ENCODE results near the gene KSR2. TPM values are rescaled to one million over a fixed set of nuclear protein-coding genes. Genes with fewer than 3 reads are reported as not detected.

KSR2 gene
- total RNA-seq, 1 donor from 2014 or later = 0.69 TPM

- H3K27ac Mint-ChIP-seq = no peak overlapping the region
- H3K4me3 Mint-ChIP-seq = no peak overlapping the region
- H3K27me3 Mint-ChIP-seq (ENCODE audit: low read depth) = peaks cover 6% of the 10 kb centered on the region
- no peak for TF ChIP-seq CTCF (IDR thresholded peaks at IDR 0.05; ENCODE audit: unreplicated experiment)
- peaks cover 5% of the 10 kb centered on the region for H3K9me3 Mint-ChIP-seq
- DNase-seq (ENCODE audit: low spot score in 2 of 2, unreplicated experiment in 2 of 2) = no peak
- no peaks in the 10 kb centered on the region for H3K4me1 Mint-ChIP-seq
- H3K36me3 Mint-ChIP-seq = no peaks in the 10 kb centered on the region
Measured at GRCh38 chr12:117998719-117999118, 29.9 kb upstream of the KSR2 start.

GRCh38 chr12:117994551-117995438, 26.0 kb upstream of the KSR2 start:
- TF ChIP-seq CTCF (IDR thresholded peaks at IDR 0.05; ENCODE audit: unreplicated experiment) = no peak
- no peaks in the 10 kb centered on the region for H3K36me3 Mint-ChIP-seq
- peaks cover 7% of the 10 kb centered on the region for H3K27me3 Mint-ChIP-seq (ENCODE audit: low read depth)
- no peak overlapping the region for H3K27ac Mint-ChIP-seq
- no peaks in the 10 kb centered on the region for H3K4me1 Mint-ChIP-seq
- DNase-seq (ENCODE audit: low spot score in 2 of 2, unreplicated experiment in 2 of 2) = no peak
- peaks cover 5% of the 10 kb centered on the region for H3K9me3 Mint-ChIP-seq
- H3K4me3 Mint-ChIP-seq = no peak overlapping the region

- peaks cover 3% of the 10 kb centered on the region for H3K9me3 Mint-ChIP-seq
- no peak for DNase-seq (ENCODE audit: low spot score in 2 of 2, unreplicated experiment in 2 of 2)
- peaks cover 13% of the 10 kb centered on the region for H3K27me3 Mint-ChIP-seq (ENCODE audit: low read depth)
- no peaks in the 10 kb centered on the region for H3K36me3 Mint-ChIP-seq
- H3K4me3 Mint-ChIP-seq = no peak overlapping the region
- no peak for TF ChIP-seq CTCF (IDR thresholded peaks at IDR 0.05; ENCODE audit: unreplicated experiment)
- no peaks in the 10 kb centered on the region for H3K4me1 Mint-ChIP-seq
- H3K27ac Mint-ChIP-seq = no peak overlapping the region
Measured at GRCh38 chr12:117986705-117987469, 18.1 kb upstream of the KSR2 start.

GRCh38 chr12:117985182-117985581, 16.4 kb upstream of the KSR2 start:
- peaks cover 19% of the 10 kb centered on the region for H3K27me3 Mint-ChIP-seq (ENCODE audit: low read depth)
- TF ChIP-seq CTCF (IDR thresholded peaks at IDR 0.05; ENCODE audit: unreplicated experiment) = no peak
- no peaks in the 10 kb centered on the region for H3K36me3 Mint-ChIP-seq
- no peak overlapping the region for H3K4me3 Mint-ChIP-seq
- H3K4me1 Mint-ChIP-seq = no peaks in the 10 kb centered on the region
- no peak overlapping the region for H3K27ac Mint-ChIP-seq
- no peak for DNase-seq (ENCODE audit: low spot score in 2 of 2, unreplicated experiment in 2 of 2)
- H3K9me3 Mint-ChIP-seq = peaks cover 3% of the 10 kb centered on the region

- Mint-ChIP-seq H3K4me1 (no peaks in the 10 kb centered on the region), H3K4me3 (no peak overlapping the region), H3K27ac (no peak overlapping the region), H3K27me3 (ENCODE audit: low read depth) (peaks cover 25% of the 10 kb centered on the region), H3K9me3 (no peaks in the 10 kb centered on the region), H3K36me3 (no peaks in the 10 kb centered on the region)
- no peak for TF ChIP-seq CTCF (IDR thresholded peaks at IDR 0.05; ENCODE audit: unreplicated experiment)
- no peak for DNase-seq (ENCODE audit: low spot score in 2 of 2, unreplicated experiment in 2 of 2)
Measured at GRCh38 chr12:117981267-117981666, 12.5 kb upstream of the KSR2 start.
